Left lung (tissue), 10 donors: ENCODE measurements around the gene ANXA4. TPM values are rescaled to one million over a fixed set of nuclear protein-coding genes. Genes with fewer than 3 reads are reported as not detected.

ENCODE experiments used
- ATAC-seq: fragments of 200-7000 bp; cut with Tn5 transposase; one replicate; pipeline ENCODE4 v1.9.1; 2020; ENCODE audit warnings: moderate library complexity
- DNase-seq, 4 donors: peaks; one replicate each; pipeline ENCODE4 v3.0.0-alpha.2; 2013 to 2020
- H3K27ac ChIP-seq, 2 donors: fragments of 200-600 bp; sonication (generic) in 1 of 2; one replicate each; pipeline versions ENCODE4 v1.5.0 to v1.8.0; 2020 to 2021
- H3K27me3 ChIP-seq, 2 donors: fragments of 200-600 bp; sonication (generic) in 1 of 2; one replicate each; pipeline versions ENCODE4 v1.5.0 to v1.8.0; 2020 to 2021
- H3K36me3 ChIP-seq, 2 donors: fragments of 200-600 bp; sonication (generic) in 1 of 2; one replicate each; pipeline versions ENCODE4 v1.5.0 to v1.8.0; 2020 to 2021
- H3K4me1 ChIP-seq, 2 donors: fragments of 200-600 bp; one replicate each; pipeline ENCODE4 v1.8.0; 2021
- H3K4me3 ChIP-seq, 2 donors: fragments of 200-600 bp; sonication (generic) in 1 of 2; one replicate each; pipeline versions ENCODE4 v1.5.0 to v1.8.0; 2020 to 2021; ENCODE audit warnings: mild to moderate bottlenecking in 1 of 2
- H3K9me3 ChIP-seq, 2 donors: fragments of 200-600 bp; sonication (generic) in 1 of 2; one replicate each; pipeline versions ENCODE4 v1.5.0 to v1.8.0; 2020 to 2021
- CTCF ChIP-seq, 2 donors: fragments of 200-600 bp; sonication (generic) in 1 of 2; IDR thresholded peaks; one replicate each; pipeline versions ENCODE4 v1.5.0 to v1.8.0; 2021; ENCODE audit warnings: antibody characterized with exemption in 2 of 2
- intact Hi-C, 2 donors: fragments of 100-400 bp; cut with DNase I; formaldehyde crosslinking; loops; one replicate each; pipeline versions ENCODE4 v1.11.2 to v1.14.2; 2022
- polyA plus RNA-seq, 6 donors: library from polyadenylated mRNA; unstranded; fragments of 120-200 nt; gene quantifications; one replicate each; pipeline ENCODE4 v1.2.1, GENCODE V29; 2013; ENCODE audit not compliant: insufficient read length in 6 of 6
- total RNA-seq, 2 donors: library from RNA; stranded (reverse); fragmentation: NEBNext Ultra II Directional; extraction: Animal tissue kit (Norgen Biotek cat#: 25700); gene quantifications; one replicate each; pipeline ENCODE4 v1.2.1, GENCODE V29; 2021
- donor health status: DM: no; HTN: yes; CAD: no.
- donor health status: DM: no; HTN: no; CAD: no.

Gene ANXA4
- total and polyA plus RNA-seq, 8 donors, result 74.9 to 217 (median 85.7) TPM

DNA sequence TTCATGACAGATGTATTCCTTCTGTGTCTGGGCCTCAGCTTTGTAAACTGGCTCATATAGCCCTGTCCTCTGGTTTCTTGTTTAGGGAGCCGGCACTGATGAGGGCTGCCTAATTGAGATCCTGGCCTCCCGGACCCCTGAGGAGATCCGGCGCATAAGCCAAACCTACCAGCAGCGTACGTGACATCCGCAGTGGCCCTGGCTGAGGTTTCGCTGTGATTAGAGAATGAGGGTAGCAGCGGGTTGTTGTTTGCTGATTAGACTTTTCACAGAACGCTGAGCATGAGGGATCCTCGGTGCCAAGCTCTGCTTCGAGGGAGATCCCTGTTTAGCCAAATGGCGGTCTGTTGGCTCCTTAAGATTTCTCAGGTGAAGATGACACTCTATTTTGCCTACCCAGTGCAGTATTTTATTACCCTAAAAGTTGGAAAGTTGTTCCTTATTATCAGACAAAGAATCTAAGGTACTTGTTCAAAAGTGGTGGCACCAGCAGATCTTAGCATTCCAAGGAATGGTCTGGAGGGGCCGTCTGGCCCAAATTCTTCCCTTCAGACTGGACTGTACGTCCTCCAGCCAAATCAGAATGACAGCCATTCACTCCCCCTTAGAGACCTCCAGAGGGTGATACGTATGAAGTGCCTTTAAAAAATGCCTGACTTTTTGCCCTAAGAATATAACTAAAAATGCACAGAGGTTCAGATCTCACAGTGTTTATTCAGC, 66.0 kb downstream of the ANXA4 start:
- Histone ChIP-seq H3K4me3 (no peak overlapping the region), H3K27me3 (no peaks in the 10 kb centered on the region), H3K36me3 (peaks cover 5 to 88% of the 10 kb centered on the region in 2 donors), H3K9me3 (no peaks in the 10 kb centered on the region), H3K27ac (no peak overlapping the region), H3K4me1 (peaks cover 0 to 6% of the 10 kb centered on the region in 2 donors)
- intact Hi-C loops, result no loop called here
- ATAC-seq, result no peak
- no peak for TF ChIP-seq CTCF (IDR thresholded peaks at IDR 0.05)
- no peak for DNase-seq

- H3K36me3 ChIP-seq, result peaks cover 5 to 92% of the 10 kb centered on the region in 2 donors
- ATAC-seq (no peak), DNase-seq (no peak)
- H3K4me1 ChIP-seq, result no peaks in the 10 kb centered on the region
- no peak overlapping the region for H3K4me3 ChIP-seq
- TF ChIP-seq CTCF (IDR thresholded peaks at IDR 0.05), result no peak
- intact Hi-C loops, result loop anchor here (10.0 kb wide), 2 partner anchors 76 to 246 kb away; no protein-coding TSS in a partner anchor
- H3K27me3 ChIP-seq, result no peaks in the 10 kb centered on the region
- no peak overlapping the region for H3K27ac ChIP-seq
- H3K9me3 ChIP-seq, result no peaks in the 10 kb centered on the region
Measured at GRCh38 chr2:69810550-69810949, 68.6 kb downstream of the ANXA4 start.

DNA sequence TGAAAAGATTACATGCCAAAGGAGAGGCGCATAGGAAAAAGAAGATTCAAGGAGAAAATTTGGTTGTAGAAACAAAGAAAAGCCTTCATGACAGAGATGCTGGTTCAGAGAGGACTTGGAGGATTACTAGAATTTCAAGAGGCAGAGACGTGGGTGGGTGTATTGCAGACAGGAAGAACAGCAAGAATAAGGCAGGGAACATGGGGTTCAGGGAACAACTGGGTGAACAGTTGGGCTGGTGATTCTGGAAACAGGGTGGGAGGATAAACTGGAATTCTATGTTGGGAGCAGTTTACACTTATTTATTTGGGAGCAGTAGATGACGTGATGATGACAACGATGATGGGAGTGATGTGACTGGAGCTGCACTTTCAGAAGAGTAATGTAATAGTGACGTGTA, 69.1 kb downstream of the ANXA4 start:
- no peaks in the 10 kb centered on the region for H3K27me3 ChIP-seq
- ATAC-seq (no peak), DNase-seq (no peak)
- intact Hi-C loops, result loop anchor here (10.0 kb wide), 2 partner anchors 76 to 246 kb away; no protein-coding TSS in a partner anchor
- H3K4me3 ChIP-seq, result no peak overlapping the region
- peaks cover 5 to 87% of the 10 kb centered on the region in 2 donors for H3K36me3 ChIP-seq
- no peaks in the 10 kb centered on the region for H3K4me1 ChIP-seq
- TF ChIP-seq CTCF (IDR thresholded peaks at IDR 0.05), result no peak
- no peak overlapping the region for H3K27ac ChIP-seq
- H3K9me3 ChIP-seq, result no peaks in the 10 kb centered on the region

DNA sequence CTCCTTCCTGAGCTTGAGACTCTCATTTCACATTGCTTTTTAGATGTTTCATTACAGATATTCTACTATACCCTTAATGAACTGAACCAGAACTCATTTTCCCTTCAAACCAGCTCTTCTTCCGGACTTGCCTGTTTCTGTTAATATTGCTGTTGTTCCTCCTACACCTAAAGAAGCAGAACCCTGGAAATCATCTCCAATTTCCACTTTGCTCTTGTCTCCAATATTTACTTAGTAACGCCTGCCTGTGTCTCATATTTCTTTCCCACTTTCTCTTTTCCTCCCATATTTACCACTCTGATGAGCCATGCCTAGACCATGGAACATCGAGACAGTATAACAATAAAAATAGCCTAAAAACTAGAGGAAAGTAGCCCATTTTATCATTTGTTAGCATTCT, 69.7 kb downstream of the ANXA4 start:
- Histone ChIP-seq H3K36me3 (peaks cover 5 to 81% of the 10 kb centered on the region in 2 donors), H3K27ac (no peak overlapping the region), H3K9me3 (no peaks in the 10 kb centered on the region), H3K27me3 (no peaks in the 10 kb centered on the region), H3K4me1 (peaks cover 0 to 2% of the 10 kb centered on the region in 2 donors), H3K4me3 (no peak overlapping the region)
- intact Hi-C loops, result loop anchor here (10.0 kb wide), 2 partner anchors 77 to 247 kb away; no protein-coding TSS in a partner anchor
- ATAC-seq (no peak), DNase-seq (no peak)
- no peak for TF ChIP-seq CTCF (IDR thresholded peaks at IDR 0.05)

GRCh38 chr2:69815717-69816116, 73.8 kb downstream of the ANXA4 start:
- Histone ChIP-seq H3K36me3 (peaks cover 3 to 64% of the 10 kb centered on the region in 2 donors), H3K4me1 (peaks cover 0 to 12% of the 10 kb centered on the region in 2 donors), H3K4me3 (no peak overlapping the region), H3K9me3 (no peaks in the 10 kb centered on the region), H3K27ac (no peak overlapping the region), H3K27me3 (no peaks in the 10 kb centered on the region)
- ATAC-seq (no peak), DNase-seq (no peak)
- intact Hi-C loops, result loop anchor here (5.0 to 10.0 kb wide), 3 partner anchors 81 to 251 kb away; no protein-coding TSS in a partner anchor
- no peak for TF ChIP-seq CTCF (IDR thresholded peaks at IDR 0.05)
